ENCODE measurements around the gene ISYNA1. TPM values are rescaled to one million over a fixed set of nuclear protein-coding genes. Genes with fewer than 3 reads are reported as not detected.

ISYNA1 gene
- total RNA-seq, 1 donor: 8.0 TPM

GRCh38 chr19:18446811-18447359, 9.0 kb upstream of the ISYNA1 start:
- Histone ChIP-seq H2AFZ (ENCODE audit: low read length) (no peak overlapping the region), H3K36me3 (ENCODE audit: insufficient read depth, low read length) (peaks cover 55% of the 10 kb centered on the region), H4K20me1 (ENCODE audit: insufficient read depth, low read length) (peaks cover 73% of the 10 kb centered on the region), H3K4me3 (ENCODE audit: insufficient read depth, low read length) (no peak overlapping the region), H3K9me3 (ENCODE audit: low read depth, low read length) (no peaks in the 10 kb centered on the region), H3K79me2 (ENCODE audit: insufficient read depth, low read length) (peaks cover 31% of the 10 kb centered on the region), H3K4me1 (ENCODE audit: insufficient read depth, low read length) (peaks cover 3% of the 10 kb centered on the region), H3K27me3 (ENCODE audit: insufficient read depth, low read length) (no peaks in the 10 kb centered on the region), H3K4me2 (ENCODE audit: insufficient read depth, low read length) (no peak overlapping the region), H3K27ac (ENCODE audit: low read depth, low read length) (no peak overlapping the region)
- no peak for DNase-seq (ENCODE audit: insufficient read length, low spot score, missing footprints)
- TF ChIP-seq CTCF (IDR thresholded peaks at IDR 0.05; ENCODE audit: extremely low read depth, low read depth, low read length): no peak

- Histone ChIP-seq H3K36me3 (ENCODE audit: insufficient read depth, low read length) (peaks cover 55% of the 10 kb centered on the region), H2AFZ (ENCODE audit: low read length) (no peak overlapping the region), H3K27me3 (ENCODE audit: insufficient read depth, low read length) (no peaks in the 10 kb centered on the region), H3K79me2 (ENCODE audit: insufficient read depth, low read length) (peaks cover 30% of the 10 kb centered on the region), H3K4me1 (ENCODE audit: insufficient read depth, low read length) (peaks cover 3% of the 10 kb centered on the region), H3K4me3 (ENCODE audit: insufficient read depth, low read length) (no peak overlapping the region), H4K20me1 (ENCODE audit: insufficient read depth, low read length) (peaks cover 69% of the 10 kb centered on the region), H3K9me3 (ENCODE audit: low read depth, low read length) (no peaks in the 10 kb centered on the region), H3K27ac (ENCODE audit: low read depth, low read length) (no peak overlapping the region), H3K4me2 (ENCODE audit: insufficient read depth, low read length) (no peak overlapping the region)
- no peak for TF ChIP-seq CTCF (IDR thresholded peaks at IDR 0.05; ENCODE audit: extremely low read depth, low read depth, low read length)
- no peak for DNase-seq (ENCODE audit: insufficient read length, low spot score, missing footprints)
These were observed 8.3 kb upstream of the ISYNA1 start for GRCh38 chr19:18446145-18446810.

GRCh38 chr19:18445262-18445948, 7.5 kb upstream of the ISYNA1 start:
- Histone ChIP-seq H4K20me1 (ENCODE audit: insufficient read depth, low read length) (peaks cover 69% of the 10 kb centered on the region), H3K4me2 (ENCODE audit: insufficient read depth, low read length) (no peak overlapping the region), H3K79me2 (ENCODE audit: insufficient read depth, low read length) (peaks cover 27% of the 10 kb centered on the region), H3K27ac (ENCODE audit: low read depth, low read length) (no peak overlapping the region), H3K4me3 (ENCODE audit: insufficient read depth, low read length) (no peak overlapping the region), H3K36me3 (ENCODE audit: insufficient read depth, low read length) (peaks cover 50% of the 10 kb centered on the region), H3K27me3 (ENCODE audit: insufficient read depth, low read length) (no peaks in the 10 kb centered on the region), H3K9me3 (ENCODE audit: low read depth, low read length) (no peaks in the 10 kb centered on the region), H2AFZ (ENCODE audit: low read length) (no peak overlapping the region), H3K4me1 (ENCODE audit: insufficient read depth, low read length) (no peaks in the 10 kb centered on the region)
- DNase-seq (ENCODE audit: insufficient read length, low spot score, missing footprints): no peak
- TF ChIP-seq CTCF (IDR thresholded peaks at IDR 0.05; ENCODE audit: extremely low read depth, low read depth, low read length): no peak

GRCh38 chr19:18444513-18444912, 6.6 kb upstream of the ISYNA1 start:
- Histone ChIP-seq H3K36me3 (ENCODE audit: insufficient read depth, low read length) (peaks cover 42% of the 10 kb centered on the region), H3K79me2 (ENCODE audit: insufficient read depth, low read length) (peaks cover 23% of the 10 kb centered on the region), H3K9me3 (ENCODE audit: low read depth, low read length) (no peaks in the 10 kb centered on the region), H2AFZ (ENCODE audit: low read length) (no peak overlapping the region), H3K27ac (ENCODE audit: low read depth, low read length) (no peak overlapping the region), H4K20me1 (ENCODE audit: insufficient read depth, low read length) (peaks cover 66% of the 10 kb centered on the region), H3K4me2 (ENCODE audit: insufficient read depth, low read length) (no peak overlapping the region), H3K4me3 (ENCODE audit: insufficient read depth, low read length) (no peak overlapping the region), H3K4me1 (ENCODE audit: insufficient read depth, low read length) (peaks cover 2% of the 10 kb centered on the region), H3K27me3 (ENCODE audit: insufficient read depth, low read length) (no peaks in the 10 kb centered on the region)
- no peak for TF ChIP-seq CTCF (IDR thresholded peaks at IDR 0.05; ENCODE audit: extremely low read depth, low read depth, low read length)
- no peak for DNase-seq (ENCODE audit: insufficient read length, low spot score, missing footprints)

Data from osteoblast (primary cell).